ENCODE data around the gene PSG11.
"Not testable (repeated sequence)": the region's sequence is repeated elsewhere in the genome, so short reads cannot be mapped to it uniquely, and the experiment has no call there.

The PSG11 gene

DNA sequence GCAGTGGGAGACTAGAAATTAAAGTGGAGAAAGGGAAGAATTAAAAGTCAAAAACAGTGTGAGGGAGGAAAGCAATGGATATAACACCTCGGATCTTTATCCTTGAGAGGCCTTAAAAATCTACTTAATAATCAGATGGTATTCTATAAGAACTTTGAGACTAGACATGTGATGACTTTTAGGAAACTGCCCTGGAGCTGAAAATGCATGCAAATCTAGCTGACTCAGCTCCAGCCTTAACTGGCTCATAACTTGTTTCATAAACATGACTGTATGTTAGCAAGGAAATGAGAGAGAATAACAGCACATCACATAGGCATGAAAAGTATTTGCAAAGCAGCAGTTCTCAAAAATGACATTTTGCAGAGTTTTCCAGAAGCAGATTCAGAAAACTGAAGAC lies 38.1 kb downstream of the PSG11 start:
- DNase-seq (ENCODE audit: low read depth), result not testable (repeated sequence)

DNA sequence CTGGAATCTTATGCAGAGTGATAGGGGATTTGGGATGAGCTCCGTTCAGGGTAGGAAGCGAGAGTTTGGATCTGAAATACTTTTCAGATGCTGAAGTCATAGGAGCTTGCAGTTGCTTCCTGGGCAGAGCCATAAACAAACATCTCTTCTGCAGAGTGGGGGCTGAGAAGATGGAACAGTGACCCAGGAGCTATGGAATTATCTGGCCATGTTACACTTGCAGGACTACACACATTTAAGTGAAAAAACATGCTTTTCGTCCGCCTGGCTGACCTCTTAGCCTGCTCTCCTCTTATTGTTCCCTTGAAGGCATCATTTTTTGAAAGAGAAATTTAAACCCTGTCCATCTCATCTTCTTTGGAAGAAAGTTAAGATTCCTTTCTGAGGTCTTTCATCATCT lies 40.7 kb downstream of the PSG11 start:
- DNase-seq (ENCODE audit: low read depth), result peak; percentile 34

DNA sequence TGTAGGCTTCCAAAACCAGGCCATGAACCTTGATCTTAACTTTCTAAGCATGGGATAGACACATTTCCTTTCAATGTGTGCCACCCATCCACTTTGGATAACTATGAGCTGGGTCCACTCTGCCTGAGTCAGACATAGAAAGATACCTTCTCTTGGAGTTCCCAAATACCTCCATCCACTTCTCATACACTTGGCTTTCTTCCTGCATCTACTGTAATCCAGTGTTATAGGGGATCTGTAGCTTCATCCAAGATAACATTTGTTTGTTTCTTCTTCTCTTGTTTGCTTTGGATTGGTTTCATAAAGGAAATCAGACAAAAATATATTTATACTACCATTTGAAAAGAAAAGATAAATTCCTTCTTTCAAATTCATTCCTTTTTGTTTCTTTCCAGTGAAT lies 44.2 kb downstream of the PSG11 start:
- not testable (repeated sequence) for DNase-seq (ENCODE audit: low read depth)

DNA sequence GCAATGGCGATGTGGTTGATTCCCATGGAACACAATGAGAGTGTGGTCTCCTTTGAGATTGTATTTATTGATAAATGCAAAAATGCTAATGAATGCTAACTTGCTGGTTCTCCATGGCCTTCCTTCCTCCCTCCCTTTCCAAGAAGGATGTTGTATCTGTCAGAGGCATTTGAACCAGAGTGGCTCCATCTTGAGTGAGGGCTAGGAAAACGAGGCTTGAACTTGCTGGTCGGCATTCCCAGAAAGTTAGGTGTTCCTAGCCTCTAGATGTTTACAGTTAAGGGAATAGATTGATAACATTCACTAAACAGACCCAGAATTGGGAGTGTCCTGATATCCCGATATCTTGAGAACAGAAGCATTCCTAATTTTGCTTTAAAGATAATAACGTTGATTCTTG lies 54.8 kb downstream of the PSG11 start:
- not testable (repeated sequence) for DNase-seq (ENCODE audit: low read depth)

DNA sequence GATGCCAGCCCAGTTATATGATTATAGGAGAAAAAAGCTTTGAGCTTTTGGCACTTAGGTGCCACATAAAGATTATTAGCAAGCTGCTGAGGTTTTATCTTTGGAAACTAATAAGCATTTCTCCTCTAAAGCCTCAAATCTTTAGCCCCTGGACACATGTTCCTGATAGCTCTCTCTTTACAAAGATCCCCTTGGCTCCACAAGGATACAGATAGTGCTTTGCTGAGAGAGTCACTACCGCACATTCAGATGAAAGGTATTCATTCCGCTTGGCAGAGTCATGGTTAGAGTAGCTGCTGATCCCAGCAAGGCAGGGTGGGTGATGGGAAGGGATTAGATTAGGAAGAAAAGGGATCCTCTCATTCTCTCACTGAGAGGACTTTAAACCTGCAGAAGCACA lies 61.1 kb downstream of the PSG11 start:
- no peak for DNase-seq (ENCODE audit: low read depth)

DNA sequence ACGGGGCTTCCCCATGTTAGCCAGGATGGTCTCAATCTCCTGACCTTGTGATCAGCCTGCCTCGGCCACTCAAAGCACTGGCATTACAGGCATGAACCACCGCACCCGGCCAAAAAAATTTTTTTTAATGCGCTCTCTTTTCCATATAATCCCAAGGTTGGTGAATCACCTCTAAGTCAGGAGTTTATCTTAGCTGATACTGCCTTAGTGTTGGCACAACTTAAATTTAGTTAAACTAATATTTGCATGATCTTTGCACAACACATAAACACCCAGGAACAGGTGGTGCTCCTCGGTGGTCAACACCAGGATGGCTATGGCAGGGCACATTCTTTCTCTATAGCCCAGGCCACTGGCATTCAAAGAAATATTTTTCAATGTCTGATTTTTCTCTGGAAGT lies 65.2 kb downstream of the PSG11 start:
- DNase-seq (ENCODE audit: low read depth), result no peak
